IMR-90 (cell line): Measurements from ENCODE around the gene BTBD9. TPM values are rescaled to one million over a fixed set of nuclear protein-coding genes. Genes with fewer than 3 reads are reported as not detected.

ENCODE experiments used
- ATAC-seq: fragments of 200-7000 bp; cut with Tn5 transposase; 2 replicates; pipeline ENCODE4 v1.9.1; 2020; ENCODE audit warnings: low read depth, mild to moderate bottlenecking, moderate library complexity
- BruUV-seq: library from RNA; stranded (reverse); fragments of 400-500 nt; replicated peaks from 2 replicates; lab custom pipeline; 2021; lab: Mats Ljungman, UMichigan
- CTCF ChIA-PET: fragments of 300-600 bp; formaldehyde crosslinking; extraction: SDS; loops from one replicate; lab custom pipeline; 2021; ENCODE audit warnings: antibody characterized with exemption; lab: Yijun Ruan, JAX
- POLR2A ChIA-PET: fragments of 300-600 bp; sonication (Branson Sonifier 250); formaldehyde crosslinking; loops from one replicate; lab custom pipeline; 2022; ENCODE audit warnings: antibody characterized with exemption; ENCODE audit not compliant: unreplicated experiment; lab: Charles Lee
- DNase-seq: peaks from one replicate; pipeline ENCODE4 v3.0.0; 2013
- H2AFZ ChIP-seq: replicated peaks from 2 replicates; pipeline ENCODE3; 2013; ENCODE audit warnings: low read length, mild to moderate bottlenecking; ENCODE audit not compliant: poor library complexity
- H2AK5ac ChIP-seq: 2 replicates; pipeline ENCODE4 v1.6.1; 2013; ENCODE audit warnings: low read depth, low read length, inconsistent platforms
- H2AK9ac ChIP-seq: replicated peaks from 2 replicates; pipeline ENCODE3; 2013; ENCODE audit warnings: mild to moderate bottlenecking, low read depth, low read length, moderate library complexity; ENCODE audit not compliant: poor library complexity
- H2BK120ac ChIP-seq: 2 replicates; pipeline ENCODE4 v1.6.1; 2013; ENCODE audit warnings: low read depth, low read length, inconsistent platforms
- H2BK15ac ChIP-seq: 3 replicates; pipeline ENCODE4 v1.6.1; 2013; ENCODE audit warnings: low read depth, low read length, inconsistent platforms
- H2BK20ac ChIP-seq: 2 replicates; pipeline ENCODE4 v1.6.1; 2013; ENCODE audit warnings: low read depth, mild to moderate bottlenecking, inconsistent platforms, low read length, moderate library complexity
- H2BK5ac ChIP-seq: 2 replicates; pipeline ENCODE4 v1.6.1; 2013; ENCODE audit warnings: mild to moderate bottlenecking, low read depth, low read length, inconsistent platforms; ENCODE audit not compliant: poor library complexity, severe bottlenecking
- H3K14ac ChIP-seq: replicated peaks from 2 replicates; pipeline ENCODE4 v1.6.1; 2013; ENCODE audit warnings: low read depth, low read length, inconsistent platforms
- H3K18ac ChIP-seq: 2 replicates; pipeline ENCODE4 v1.6.1; 2013; ENCODE audit warnings: low read depth, low read length, control low read depth
- H3K23ac ChIP-seq: 2 replicates; pipeline ENCODE4 v1.6.1; 2013; ENCODE audit warnings: low read depth, low read length, inconsistent platforms
- H3K27ac ChIP-seq: 2 replicates; pipeline ENCODE4 v1.5.1; 2013; ENCODE audit warnings: mild to moderate bottlenecking, control low read depth, low read length; ENCODE audit not compliant: insufficient read depth
- H3K27me3 ChIP-seq: 2 replicates; pipeline ENCODE4 v1.6.1; 2013; ENCODE audit warnings: low read length; ENCODE audit not compliant: control insufficient read depth, insufficient read depth
- H3K36me3 ChIP-seq: 2 replicates; pipeline ENCODE4 v1.6.1; 2013; ENCODE audit warnings: low read length, mixed read lengths; ENCODE audit not compliant: control insufficient read depth, insufficient read depth
- H3K4ac ChIP-seq: 2 replicates; pipeline ENCODE4 v1.6.1; 2013; ENCODE audit warnings: low read depth, low read length, inconsistent platforms
- H3K4me1 ChIP-seq: 2 replicates; pipeline ENCODE4 v1.6.1; 2013; ENCODE audit warnings: low read length, mixed read lengths; ENCODE audit not compliant: control insufficient read depth, insufficient read depth
- H3K4me2 ChIP-seq: 2 replicates; pipeline ENCODE4 v1.6.1; 2013; ENCODE audit warnings: low read depth, mild to moderate bottlenecking, control low read depth, low read length, moderate library complexity
- H3K4me3 ChIP-seq: 2 replicates; pipeline ENCODE4 v1.5.1; 2013; ENCODE audit warnings: low read depth, mild to moderate bottlenecking, control low read depth, low read length, moderate library complexity; ENCODE audit not compliant: insufficient read depth
- H3K56ac ChIP-seq: 2 replicates; pipeline ENCODE4 v1.6.1; 2013; ENCODE audit warnings: low read length, inconsistent platforms; ENCODE audit not compliant: insufficient read depth; ENCODE audit errors: extremely low read depth
- H3K79me1 ChIP-seq, 2 experiments: 2 replicates each; pipeline ENCODE4 v1.6.1; 2013; ENCODE audit warnings: low read length in 2 of 2, inconsistent platforms in 1 of 2, low read depth in 1 of 2
- H3K9ac ChIP-seq: 2 replicates; pipeline ENCODE4 v1.6.1; 2013; ENCODE audit warnings: low read depth, low read length, control low read depth
- H3K9me1 ChIP-seq: 2 replicates; pipeline ENCODE4 v1.6.1; 2013; ENCODE audit warnings: low read length, inconsistent platforms; ENCODE audit not compliant: insufficient read depth
- H3K9me3 ChIP-seq: 2 replicates; pipeline ENCODE4 v1.6.1; 2013; ENCODE audit warnings: low read length; ENCODE audit not compliant: control insufficient read depth, insufficient read depth
- H4K20me1 ChIP-seq: 2 replicates; pipeline ENCODE4 v1.6.1; 2013; ENCODE audit warnings: low read length, inconsistent platforms; ENCODE audit not compliant: insufficient read depth
- H4K5ac ChIP-seq: 2 replicates; pipeline ENCODE4 v1.6.1; 2013; ENCODE audit warnings: mild to moderate bottlenecking, low read depth, low read length, control low read depth
- H4K8ac ChIP-seq, 2 experiments: 2 replicates each; pipeline ENCODE4 v1.6.1; 2013; ENCODE audit warnings: low read depth in 2 of 2, low read length in 2 of 2, control low read depth in 1 of 2, inconsistent platforms in 1 of 2
- H4K91ac ChIP-seq: 2 replicates; pipeline ENCODE4 v1.6.1; 2013; ENCODE audit warnings: low read depth, low read length, inconsistent platforms; ENCODE audit not compliant: insufficient read depth
- BHLHE40 ChIP-seq: fragments of 150-350 bp; IDR thresholded peaks from 2 replicates; pipeline ENCODE4 v1.6.1; 2016; ENCODE audit warnings: mild to moderate bottlenecking, low read depth, low read length
- CEBPB ChIP-seq: IDR thresholded peaks from 2 replicates; pipeline ENCODE4 v1.6.1; 2012; ENCODE audit warnings: low read depth, low read length, improper control_type of control experiment
- CHD1 ChIP-seq: IDR thresholded peaks from 2 replicates; pipeline ENCODE4 v1.6.1; 2012; ENCODE audit warnings: low read depth, low read length, improper control_type of control experiment
- CTCF ChIP-seq: conservative IDR thresholded peaks from 2 replicates; pipeline ENCODE4 v1.5.1; 2012; ENCODE audit warnings: mild to moderate bottlenecking, low read depth, low read length, improper control_type of control experiment
- ELK1 ChIP-seq: fragments of 150-350 bp; IDR thresholded peaks from 2 replicates; pipeline ENCODE4 v1.6.1; 2016; ENCODE audit warnings: low read depth, mild to moderate bottlenecking, low read length, moderate library complexity, borderline replicate concordance
- FOS ChIP-seq: fragments of 150-350 bp; IDR thresholded peaks from 2 replicates; pipeline ENCODE4 v1.6.1; 2016; ENCODE audit warnings: low read depth, low read length
- NFE2L2 ChIP-seq: fragments of 150-350 bp; IDR thresholded peaks from 2 replicates; pipeline ENCODE4 v1.6.1; 2016; ENCODE audit warnings: low read depth, mild to moderate bottlenecking, low read length
- POLR2A ChIP-seq: IDR thresholded peaks from 2 replicates; pipeline ENCODE4 v1.6.1; 2012; ENCODE audit warnings: mild to moderate bottlenecking, low read depth, low read length
- RAD21 ChIP-seq: IDR thresholded peaks from 2 replicates; pipeline ENCODE4 v1.6.1; 2012; ENCODE audit warnings: low read length, improper control_type of control experiment
- RCOR1 ChIP-seq: IDR thresholded peaks from 2 replicates; pipeline ENCODE4 v1.6.1; 2012; ENCODE audit warnings: mild to moderate bottlenecking, low read length, improper control_type of control experiment; ENCODE audit not compliant: insufficient replicate concordance
- RFX5 ChIP-seq: IDR thresholded peaks from 2 replicates; pipeline ENCODE4 v1.8.0; 2012; ENCODE audit warnings: low read depth, mild to moderate bottlenecking, low read length, moderate library complexity
- SMC3 ChIP-seq: fragments of 150-350 bp; IDR thresholded peaks from 2 replicates; pipeline ENCODE4 v1.6.1; 2016; ENCODE audit warnings: low read depth, mild to moderate bottlenecking, antibody characterized with exemption, low read length, moderate library complexity
- USF2 ChIP-seq: fragments of 150-350 bp; IDR thresholded peaks from 2 replicates; pipeline ENCODE4 v1.6.1; 2017; ENCODE audit warnings: mild to moderate bottlenecking, antibody characterized with exemption, low read length, low read depth
- WGBS, 2 experiments: methylation state at CpG; one replicate each; pipeline versions ENCODE4 v1.1.5 to v1.1.7; 2013; ENCODE audit warnings: missing lambda C conversion rate in 2 of 2; ENCODE audit not compliant: insufficient read length in 1 of 2; ENCODE audit errors: extremely low coverage in 2 of 2; 5-methylcytosine and 5-hydroxymethylcytosine counted together
- dilution Hi-C: fragments of 300-500 bp; cut with HindIII; formaldehyde crosslinking; loops from one replicate; pipeline ENCODE4 v1.14.3; 2018; ENCODE audit warnings: low sequenced_read_pairs; ENCODE audit not compliant: unreplicated experiment
- in situ Hi-C: fragments of 300-500 bp; cut with MboI; formaldehyde crosslinking; loops from 3 replicates; pipeline ENCODE4 v1.14.3; 2019; ENCODE audit warnings: low sequenced_read_pairs, inconsistent platforms, mixed read lengths
- intact Hi-C: fragments of 100-400 bp; cut with micrococcal nuclease; formaldehyde crosslinking; loops from 2 replicates; pipeline ENCODE4 v1.10.0; 2022
- polyA plus RNA-seq, 3 experiments: library from polyadenylated mRNA; depleted of rRNA; stranded (reverse); fragments of >200 nt; gene quantifications; 2 replicates each; pipeline ENCODE4 v1.2.3, GENCODE V29; 2012; ENCODE audit warnings: low replicate concordance in 1 of 3
- total RNA-seq: library from RNA; depleted of rRNA; stranded (reverse); fragments of >200 nt; gene quantifications from 2 replicates; pipeline ENCODE4 v1.2.3, GENCODE V29; 2012

Gene BTBD9
- total and polyA plus RNA-seq, 2 of the 4 experiments (the other 2 are of a cell fraction) = 4.1 to 22.0 TPM

DNA sequence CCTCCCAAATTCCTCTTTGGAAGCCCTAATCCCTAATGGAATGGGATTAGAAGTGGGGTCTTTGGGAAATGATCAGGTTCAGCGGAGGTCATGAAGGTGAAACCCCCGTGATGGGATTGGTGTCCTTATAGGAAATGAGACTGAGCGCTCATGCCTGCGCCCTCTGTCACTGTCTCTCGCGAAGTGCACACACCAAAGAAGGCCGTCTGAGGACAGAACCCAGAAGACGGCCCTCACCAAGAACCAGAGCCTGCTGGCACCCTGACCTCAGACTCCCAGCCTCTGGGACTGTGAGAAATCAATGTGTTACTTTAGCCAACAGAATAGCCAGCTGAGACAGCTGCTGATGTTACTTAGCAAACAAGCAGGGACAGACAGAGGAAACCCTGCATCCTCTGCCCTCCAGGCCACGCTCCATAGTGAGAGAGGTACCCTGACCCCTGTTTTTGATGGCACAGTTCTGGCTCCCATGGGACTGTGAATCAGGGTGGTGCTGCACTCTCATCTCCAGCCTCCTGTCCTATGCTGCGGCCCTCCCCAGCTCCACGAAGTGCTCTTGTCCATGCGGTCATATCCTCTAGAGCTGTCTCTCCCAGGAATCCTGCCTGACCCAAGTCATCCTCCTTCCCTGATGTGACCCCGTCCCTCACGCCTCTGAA lies 450.9 kb downstream of the BTBD9 start:
- ChIA-PET POLR2A (no interaction called here), CTCF (interaction anchor here (1.0 kb wide), 1 partner anchor 304 kb away, joined by 3 read pairs; no protein-coding TSS in a partner anchor)
- TF ChIP-seq RCOR1 = no peak
- TF ChIP-seq FOS = no peak
- TF ChIP-seq CTCF = no peak
- no peak for TF ChIP-seq POLR2A
- no peak for TF ChIP-seq RFX5
- TF ChIP-seq NFE2L2 = no peak
- TF ChIP-seq SMC3 = no peak
- TF ChIP-seq CEBPB = no peak
- no peak for TF ChIP-seq CHD1
- TF ChIP-seq ELK1 = no peak
- TF ChIP-seq RAD21 = no peak
- no peak for TF ChIP-seq USF2
- no peak for TF ChIP-seq BHLHE40
- no peak overlapping the region for H2AK5ac ChIP-seq
- no peak overlapping the region for H4K91ac ChIP-seq
- H2BK15ac ChIP-seq = no peak overlapping the region
- no peak overlapping the region for H3K56ac ChIP-seq
- no peak overlapping the region for H2BK5ac ChIP-seq
- H3K4ac ChIP-seq = no peak overlapping the region
- no peaks in the 10 kb centered on the region for H3K9me3 ChIP-seq
- H2BK20ac ChIP-seq = no peak overlapping the region
- BruUV-seq = no TSS peak
- H3K4me1 ChIP-seq = no peaks in the 10 kb centered on the region
- H2AFZ ChIP-seq = no peak overlapping the region
- H3K18ac ChIP-seq = no peak overlapping the region
- ATAC-seq (no peak), DNase-seq (no peak)
- dilution Hi-C loops = no loop called here
- intact Hi-C loops = no loop called here
- no peak overlapping the region for H2BK120ac ChIP-seq
- H3K4me3 ChIP-seq = no peak overlapping the region
- H3K79me1 ChIP-seq = no peaks in the 10 kb centered on the region
- no peak overlapping the region for H2AK9ac ChIP-seq
- 92% methylated on average over 7 of the region's 14 CpGs; no CpG with 5 or more reads in 1 of the 2 experiments for WGBS, 2 experiments
- H3K36me3 ChIP-seq = peaks cover under 1% of the 10 kb centered on the region; the same call in 1 of the 2 replicates
- H4K8ac ChIP-seq = no peak overlapping the region
- in situ Hi-C loops = no loop called here
- H3K9me1 ChIP-seq = peaks cover 15% of the 10 kb centered on the region
- no peak overlapping the region for H3K14ac ChIP-seq
- H3K23ac ChIP-seq = no peak overlapping the region
- no peaks in the 10 kb centered on the region for H3K27me3 ChIP-seq
- H3K27ac ChIP-seq = no peak overlapping the region
- no peaks in the 10 kb centered on the region for H4K20me1 ChIP-seq
- no peak overlapping the region for H4K5ac ChIP-seq
- no peak overlapping the region for H3K9ac ChIP-seq
- no peak overlapping the region for H3K4me2 ChIP-seq
